HCT116 (cell line): ENCODE measurements around the gene RRBP1.

Source experiments
- EZH2 ChIP-seq: fragments of 200-600 bp; sonication (generic); IDR thresholded peaks from 2 replicates; pipeline ENCODE4 v1.6.1; 2017; ENCODE audit warnings: antibody characterized with exemption, mixed run types
- JUND ChIP-seq: IDR thresholded peaks from 2 replicates; pipeline ENCODE4 v1.6.1; 2012
- POLR2A ChIP-seq: IDR thresholded peaks from 2 replicates; pipeline ENCODE4 v1.7.0; 2011; ENCODE audit warnings: borderline replicate concordance; ENCODE audit not compliant: insufficient read depth, insufficient read length; ENCODE audit errors: extremely low read depth
- POLR2AphosphoS5 ChIP-seq: IDR thresholded peaks from 2 replicates; pipeline ENCODE4 v1.6.1; 2011; ENCODE audit warnings: mild to moderate bottlenecking, low read depth, low read length, moderate library complexity
- TCF7L2 ChIP-seq: IDR thresholded peaks from 2 replicates; pipeline ENCODE4 v1.7.0; 2011; ENCODE audit warnings: borderline replicate concordance, inconsistent platforms; ENCODE audit not compliant: insufficient read depth, insufficient read length; ENCODE audit errors: extremely low read depth
- TF ChIP-seq, protein P1 (sequence below), 3 experiments: fragments of 200-600 bp in 1 of 3; sonication (generic) in 1 of 3; IDR thresholded peaks in 2 of 3; conservative IDR thresholded peaks in 1 of 3; 2 replicates each; pipeline ENCODE4 v1.5.1; 2012 to 2017; ENCODE audit warnings: low read depth in 2 of 3, low read length in 2 of 3, antibody characterized with exemption in 1 of 3, borderline replicate concordance in 1 of 3, control low read depth in 1 of 3, mild to moderate bottlenecking in 1 of 3, mixed read lengths in 1 of 3, mixed run types in 1 of 3, moderate library complexity in 1 of 3; ENCODE audit not compliant: insufficient read depth in 1 of 3
- TF ChIP-seq, protein P2 (sequence below): IDR thresholded peaks from 2 replicates; pipeline ENCODE4 v1.6.1; 2012

DNA sequence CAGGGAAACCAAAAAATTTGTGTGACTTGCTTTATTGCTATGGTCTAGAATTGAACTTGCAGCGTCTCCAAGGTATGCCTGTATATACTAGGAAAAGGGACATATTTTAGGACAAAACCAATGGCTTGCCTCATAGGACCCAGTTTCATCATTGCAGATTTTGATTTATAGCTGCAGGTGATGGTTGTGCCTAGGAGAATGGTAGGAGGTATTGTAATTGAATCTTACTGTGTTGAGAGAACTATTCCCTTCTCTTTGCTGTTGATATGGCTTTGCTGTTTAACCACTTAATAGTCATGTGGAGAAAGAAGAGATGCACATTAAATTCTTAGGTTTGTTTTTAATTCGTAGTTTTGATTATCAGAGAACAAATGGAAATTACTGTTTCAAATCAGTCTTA lies 95.8 kb downstream of the RRBP1 start:
- TF ChIP-seq POLR2AphosphoS5: no peak
- TF ChIP-seq, protein P1, sequence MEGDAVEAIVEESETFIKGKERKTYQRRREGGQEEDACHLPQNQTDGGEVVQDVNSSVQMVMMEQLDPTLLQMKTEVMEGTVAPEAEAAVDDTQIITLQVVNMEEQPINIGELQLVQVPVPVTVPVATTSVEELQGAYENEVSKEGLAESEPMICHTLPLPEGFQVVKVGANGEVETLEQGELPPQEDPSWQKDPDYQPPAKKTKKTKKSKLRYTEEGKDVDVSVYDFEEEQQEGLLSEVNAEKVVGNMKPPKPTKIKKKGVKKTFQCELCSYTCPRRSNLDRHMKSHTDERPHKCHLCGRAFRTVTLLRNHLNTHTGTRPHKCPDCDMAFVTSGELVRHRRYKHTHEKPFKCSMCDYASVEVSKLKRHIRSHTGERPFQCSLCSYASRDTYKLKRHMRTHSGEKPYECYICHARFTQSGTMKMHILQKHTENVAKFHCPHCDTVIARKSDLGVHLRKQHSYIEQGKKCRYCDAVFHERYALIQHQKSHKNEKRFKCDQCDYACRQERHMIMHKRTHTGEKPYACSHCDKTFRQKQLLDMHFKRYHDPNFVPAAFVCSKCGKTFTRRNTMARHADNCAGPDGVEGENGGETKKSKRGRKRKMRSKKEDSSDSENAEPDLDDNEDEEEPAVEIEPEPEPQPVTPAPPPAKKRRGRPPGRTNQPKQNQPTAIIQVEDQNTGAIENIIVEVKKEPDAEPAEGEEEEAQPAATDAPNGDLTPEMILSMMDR (IDR thresholded peaks at IDR 0.05 in 2 of 3, conservative IDR thresholded peaks at IDR 0.05 in 1 of 3; ENCODE audit: borderline replicate concordance in 1 of 3, insufficient read depth in 1 of 3, low read depth in 2 of 3, low read length in 2 of 3): no peak
- no peak for TF ChIP-seq TCF7L2
- no peak for TF ChIP-seq POLR2A
- TF ChIP-seq, protein P2, sequence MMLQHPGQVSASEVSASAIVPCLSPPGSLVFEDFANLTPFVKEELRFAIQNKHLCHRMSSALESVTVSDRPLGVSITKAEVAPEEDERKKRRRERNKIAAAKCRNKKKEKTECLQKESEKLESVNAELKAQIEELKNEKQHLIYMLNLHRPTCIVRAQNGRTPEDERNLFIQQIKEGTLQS: no peak
- no peak for TF ChIP-seq JUND
- TF ChIP-seq EZH2: no peak
